GM19324 (cell line): ENCODE measurements around the gene STXBP5.
"Not testable (repeated sequence)": the region's sequence is repeated elsewhere in the genome, so short reads cannot be mapped to it uniquely, and the experiment has no call there.

Experiments
- ATAC-seq: cut with Tn5 transposase; IDR thresholded peaks from one replicate; pipeline ENCODE4 v1.9.1; 2021; ENCODE audit warnings: mild to moderate bottlenecking, moderate library complexity; ENCODE audit not compliant: unreplicated experiment, low FRiP score

Gene STXBP5

GRCh38 chr6:147347882-147348575 is 143.8 kb downstream of the STXBP5 start:
- no peak for ATAC-seq

- ATAC-seq, result no peak
These were observed 157.2 kb downstream of the STXBP5 start for GRCh38 chr6:147361311-147361981.

DNA sequence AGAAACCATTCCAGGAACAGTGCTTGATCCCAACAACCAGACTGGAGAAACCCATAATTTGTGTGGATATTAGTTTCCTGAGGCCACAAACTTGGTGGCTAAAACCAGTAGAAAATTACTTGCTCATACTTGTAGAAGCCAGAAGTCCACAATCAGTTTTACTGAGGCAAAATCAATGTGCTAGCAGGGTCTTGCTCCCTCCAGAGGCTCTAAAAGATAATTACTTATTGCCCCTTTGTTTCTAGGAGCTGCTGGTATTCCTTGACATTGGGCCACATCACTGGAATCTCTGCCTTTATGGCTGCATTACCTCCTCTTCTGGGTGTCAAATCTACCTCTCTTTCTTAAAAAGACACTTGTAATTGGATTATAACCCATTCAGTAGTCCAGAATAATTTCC is 162.1 kb downstream of the STXBP5 start:
- ATAC-seq, result no peak

DNA sequence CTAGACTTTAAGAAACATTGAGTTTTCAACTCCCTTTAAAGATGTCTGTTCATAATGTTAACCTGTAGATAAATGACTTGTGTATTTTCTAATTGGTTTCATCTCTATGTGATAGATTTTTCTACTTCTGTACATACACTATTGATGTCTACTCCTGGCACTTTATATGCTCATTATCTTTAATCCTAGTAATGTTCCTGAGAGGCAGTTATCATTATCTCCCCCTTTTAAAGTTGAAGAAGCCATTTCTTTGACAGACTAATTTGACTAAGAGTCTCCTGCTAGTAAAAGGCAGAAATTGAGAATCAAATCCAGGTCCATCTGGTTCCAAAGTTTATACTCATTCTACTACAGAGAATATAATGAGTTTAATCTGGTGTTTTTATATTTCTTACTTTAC is 167.1 kb downstream of the STXBP5 start:
- no peak for ATAC-seq

GRCh38 chr6:147372806-147373205 is 168.6 kb downstream of the STXBP5 start:
- no peak for ATAC-seq

DNA sequence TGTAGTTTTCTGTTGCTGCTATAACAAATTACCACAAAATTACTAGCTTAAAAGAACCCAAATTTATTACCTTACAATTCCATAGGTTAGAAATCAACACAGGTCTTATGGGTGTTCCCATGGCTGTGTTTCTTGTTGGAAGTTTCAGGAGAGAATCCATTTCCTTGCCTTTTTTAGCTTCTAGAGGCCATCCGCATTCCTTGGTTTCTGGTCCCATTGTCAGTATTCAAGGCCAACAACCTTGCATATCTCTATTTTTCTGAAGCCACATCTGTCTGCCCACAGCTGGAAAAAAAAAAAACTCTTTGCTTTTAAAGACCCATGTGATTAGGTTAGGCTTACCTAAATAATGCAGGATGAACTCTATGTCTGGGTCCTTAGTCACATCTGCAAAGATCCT is 174.6 kb downstream of the STXBP5 start:
- no peak for ATAC-seq

DNA sequence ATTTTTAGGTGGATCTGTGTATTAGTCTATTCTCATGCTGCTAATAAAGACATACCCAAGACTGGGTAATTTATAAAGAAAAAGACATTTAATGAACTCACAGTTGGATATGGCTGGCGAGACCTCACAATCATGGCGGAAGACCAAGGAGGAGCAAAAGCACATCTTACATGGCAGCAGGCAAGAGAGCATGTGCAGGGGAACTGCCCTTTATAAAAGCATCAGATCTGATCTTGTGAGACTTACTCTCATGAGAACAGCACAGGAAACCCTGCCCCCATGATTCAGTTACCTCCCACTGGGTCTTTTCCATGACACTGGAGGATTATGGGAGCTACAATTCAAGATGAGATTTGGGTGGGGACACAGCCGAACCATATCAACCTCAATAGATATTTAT is 176.6 kb downstream of the STXBP5 start:
- not testable (repeated sequence) for ATAC-seq

- ATAC-seq, result no peak
These were observed 177.5 kb downstream of the STXBP5 start for GRCh38 chr6:147381712-147382111.

- no peak for ATAC-seq
These were observed 178.8 kb downstream of the STXBP5 start for GRCh38 chr6:147382945-147383554.

GRCh38 chr6:147384029-147384428 is 179.8 kb downstream of the STXBP5 start:
- ATAC-seq, result peak; percentile 74

DNA sequence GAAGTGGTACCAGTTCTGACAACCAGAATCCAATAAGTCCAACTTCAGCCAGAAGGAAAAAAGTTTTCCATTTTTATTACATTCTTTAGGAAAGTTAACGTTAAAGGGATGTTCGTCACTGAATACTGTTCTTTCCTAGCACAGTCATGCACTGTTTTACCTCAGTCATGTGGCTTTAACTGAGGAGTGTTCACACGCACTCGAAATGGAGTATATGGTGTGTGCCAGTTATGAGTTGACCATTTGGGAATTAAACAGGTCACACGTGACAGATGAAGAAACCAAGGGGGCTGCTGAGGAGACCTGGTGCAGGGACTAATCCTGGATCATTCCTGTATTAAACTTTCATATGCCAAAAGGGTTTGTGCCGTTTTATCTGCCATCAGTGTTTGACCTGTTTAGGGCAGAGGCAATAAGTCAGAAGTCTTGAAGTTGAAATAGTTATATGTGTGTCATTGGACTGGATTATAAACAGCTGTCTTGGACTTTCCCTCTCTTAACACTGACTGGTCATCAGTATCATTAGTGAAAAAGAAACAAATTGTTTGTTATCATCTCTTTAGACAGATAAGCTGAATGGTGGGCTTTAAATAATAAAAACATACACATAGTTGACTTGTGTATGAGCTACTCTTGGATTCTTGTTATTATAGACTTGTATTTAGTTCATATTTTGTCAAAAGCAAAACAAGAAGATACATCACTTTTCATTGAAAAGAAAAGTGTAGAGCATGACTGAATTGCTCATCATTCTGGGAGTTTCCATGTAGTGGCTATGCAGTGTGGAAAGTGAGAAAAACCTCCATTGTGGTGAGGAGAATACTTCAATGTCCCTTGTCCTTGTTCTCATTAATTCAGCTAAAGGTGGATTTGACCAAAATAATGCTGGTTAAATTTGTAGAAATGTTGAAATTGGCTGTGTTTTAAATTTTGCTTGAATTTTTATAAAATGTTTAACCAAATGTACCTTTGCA is 180.8 kb downstream of the STXBP5 start:
- ATAC-seq, result peak; percentile 44

- ATAC-seq, result no peak
These were observed 185.2 kb downstream of the STXBP5 start for GRCh38 chr6:147389463-147389862.

- ATAC-seq, result no peak
These were observed 186.8 kb downstream of the STXBP5 start for GRCh38 chr6:147390909-147391536.

- no peak for ATAC-seq
These were observed 188.9 kb downstream of the STXBP5 start for GRCh38 chr6:147392917-147393625.

DNA sequence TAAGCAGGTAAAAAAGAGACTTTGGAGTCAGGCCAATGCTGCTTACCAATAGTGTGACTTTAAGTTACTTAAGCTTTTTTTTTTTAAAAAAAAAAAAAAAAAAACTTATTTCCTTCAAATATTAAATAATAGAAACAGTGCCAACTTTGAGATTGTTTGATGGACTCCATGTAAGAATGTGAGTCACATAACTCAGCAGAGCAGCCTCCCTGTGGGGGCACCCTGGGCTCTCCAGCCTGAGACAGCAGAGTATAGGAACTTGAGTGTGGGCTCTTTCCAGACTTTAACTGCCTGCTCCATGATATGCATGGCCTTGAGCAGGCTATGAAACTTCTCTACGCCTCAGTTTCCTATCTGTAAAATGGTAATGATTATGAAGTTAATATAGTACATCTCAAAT is 190.9 kb downstream of the STXBP5 start:
- ATAC-seq, result no peak

DNA sequence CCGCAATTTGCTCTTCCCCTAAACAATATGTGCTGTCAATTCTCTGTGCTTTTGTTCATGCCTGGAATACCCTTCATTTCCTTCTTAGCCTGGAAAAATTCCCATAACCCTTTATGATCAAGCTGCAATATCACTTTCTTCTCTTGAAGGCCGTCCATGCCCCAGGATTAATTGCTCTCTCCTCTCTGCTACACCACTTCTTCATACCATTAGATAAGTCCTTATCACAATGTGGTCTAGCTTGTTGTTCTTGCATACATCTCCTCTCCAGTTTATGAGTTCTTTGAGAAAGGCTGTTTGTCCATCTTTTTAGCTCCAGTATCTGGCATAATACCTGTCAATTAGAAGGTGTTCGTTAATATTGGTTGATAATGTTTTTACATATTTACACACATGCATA is 193.1 kb downstream of the STXBP5 start:
- no peak for ATAC-seq

DNA sequence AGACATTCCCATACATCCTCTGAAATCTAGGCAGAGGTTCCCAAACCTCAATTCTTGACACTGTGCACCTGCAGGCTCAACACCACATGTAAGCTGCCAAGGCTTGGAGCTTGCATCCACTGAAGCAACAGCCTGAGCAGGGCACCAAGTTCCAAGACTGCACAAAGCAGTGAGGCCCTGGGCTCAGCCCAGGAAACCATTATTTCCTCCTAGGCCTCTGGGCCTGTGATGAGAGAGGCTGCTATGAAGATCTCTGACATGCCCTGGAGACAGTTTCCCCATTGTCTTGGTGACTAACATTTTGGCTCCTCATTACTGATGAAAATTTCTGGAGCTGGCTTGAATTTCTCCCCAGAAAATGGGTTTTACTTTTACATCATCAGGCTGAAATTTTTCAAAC is 196.8 kb downstream of the STXBP5 start:
- ATAC-seq, result no peak

DNA sequence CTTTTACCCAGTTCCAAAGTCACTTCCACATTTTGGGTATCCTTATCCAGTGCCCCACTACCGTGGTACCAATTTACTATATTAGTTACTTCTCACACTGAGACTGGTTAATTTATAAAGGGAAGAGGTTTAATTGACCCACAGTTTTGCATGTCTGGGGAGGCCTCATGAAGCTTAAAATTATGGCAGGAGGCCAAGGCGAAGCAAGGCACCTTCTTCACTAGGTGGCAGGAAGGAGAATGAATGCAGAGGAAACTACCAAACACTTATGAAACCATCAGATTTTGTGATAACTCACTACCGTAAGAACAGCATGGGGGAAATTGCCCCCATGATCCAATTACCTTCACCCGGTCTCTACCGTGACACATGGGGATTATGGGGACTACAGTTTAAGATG is 197.6 kb downstream of the STXBP5 start:
- no peak for ATAC-seq

DNA sequence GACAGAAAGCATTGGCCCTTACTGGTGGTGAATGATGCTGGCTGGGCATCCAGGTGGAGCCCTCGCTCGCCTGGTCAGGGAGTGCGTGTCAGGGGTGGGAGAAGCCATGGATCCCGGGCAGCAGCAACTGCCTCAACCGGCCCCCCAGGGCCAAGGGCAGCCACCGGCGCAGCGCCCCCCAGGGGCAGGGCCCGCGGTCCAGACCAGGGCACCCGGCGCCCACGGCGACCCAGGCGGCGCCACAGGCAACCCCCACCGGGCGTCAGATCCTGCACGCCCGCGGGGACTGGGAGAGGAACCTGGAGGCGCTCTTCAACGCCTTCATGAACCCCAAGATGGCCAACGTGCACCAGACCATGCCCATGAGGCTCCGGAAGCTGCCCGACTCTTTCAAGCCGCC is 202.6 kb downstream of the STXBP5 start:
- no peak for ATAC-seq

- ATAC-seq, result no peak
These were observed 203.4 kb downstream of the STXBP5 start for GRCh38 chr6:147407571-147407970.
